ENCODE results near the gene OR13J1. TPM values are rescaled to one million over a fixed set of nuclear protein-coding genes. Genes with fewer than 3 reads are reported as not detected.

Gene OR13J1
- polyA plus RNA-seq, 3 donors = 0.06 to 0.22 TPM; not detected in 1

DNA sequence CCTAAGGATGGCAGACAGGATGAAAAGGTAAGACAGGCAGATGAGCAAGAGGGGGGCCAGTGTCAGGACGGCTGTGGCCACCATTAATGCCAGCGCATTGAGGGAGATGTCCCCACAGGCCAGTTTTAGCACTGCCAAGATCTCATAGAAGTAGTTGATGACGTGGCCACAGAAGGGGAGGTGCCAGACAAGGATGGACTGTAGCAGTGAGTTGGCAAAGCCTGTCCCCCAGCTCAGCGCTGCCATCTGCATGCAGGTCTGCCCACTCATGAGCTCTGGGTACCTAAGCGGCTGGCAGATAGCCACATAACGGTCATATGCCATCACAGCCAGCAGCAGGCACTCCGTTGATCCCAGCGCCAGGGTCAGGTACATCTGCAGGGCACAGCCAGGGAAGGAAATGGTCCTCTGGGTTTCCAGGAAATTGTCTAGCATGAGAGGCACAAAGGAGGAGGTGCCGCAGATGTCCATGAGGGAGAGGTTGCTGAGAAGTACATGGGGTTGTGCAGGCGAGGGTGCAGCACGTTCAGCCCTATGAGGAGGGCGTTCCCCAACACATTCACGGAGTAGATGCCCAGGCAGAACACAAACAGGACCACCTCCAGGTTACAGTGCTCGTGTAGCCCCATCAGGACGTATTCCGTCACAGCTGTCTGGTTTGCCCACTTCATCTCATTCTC is 10.8 kb downstream of the OR13J1 start:
- no peak for DNase-seq

- DNase-seq = no peak
These were observed 11.7 kb downstream of the OR13J1 start for GRCh38 chr9:35858458-35858857.

- no peak for DNase-seq
These were observed 13.3 kb downstream of the OR13J1 start for GRCh38 chr9:35856882-35857281.

DNA sequence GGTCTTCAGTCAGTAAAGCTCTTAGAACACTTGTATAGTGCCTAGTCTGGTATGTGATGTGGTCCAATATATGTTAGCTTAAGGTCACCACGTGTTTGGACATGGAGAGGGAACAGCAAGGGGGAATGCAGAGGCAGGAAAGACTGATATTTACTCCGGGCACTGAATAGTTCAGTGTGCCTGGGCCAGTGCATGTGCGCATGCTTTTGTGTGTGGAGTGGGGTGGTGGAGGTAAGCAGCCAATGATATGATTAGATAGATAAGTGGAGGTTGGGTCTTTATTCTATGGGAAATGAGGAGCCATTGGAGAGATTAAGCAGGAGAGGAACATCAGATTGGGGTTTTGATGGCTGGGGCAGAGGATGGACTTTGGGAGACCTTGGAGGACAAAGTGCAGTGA is 14.0 kb downstream of the OR13J1 start:
- DNase-seq = no peak

- DNase-seq = no peak
These were observed 16.0 kb downstream of the OR13J1 start for GRCh38 chr9:35854091-35854762.

DNA sequence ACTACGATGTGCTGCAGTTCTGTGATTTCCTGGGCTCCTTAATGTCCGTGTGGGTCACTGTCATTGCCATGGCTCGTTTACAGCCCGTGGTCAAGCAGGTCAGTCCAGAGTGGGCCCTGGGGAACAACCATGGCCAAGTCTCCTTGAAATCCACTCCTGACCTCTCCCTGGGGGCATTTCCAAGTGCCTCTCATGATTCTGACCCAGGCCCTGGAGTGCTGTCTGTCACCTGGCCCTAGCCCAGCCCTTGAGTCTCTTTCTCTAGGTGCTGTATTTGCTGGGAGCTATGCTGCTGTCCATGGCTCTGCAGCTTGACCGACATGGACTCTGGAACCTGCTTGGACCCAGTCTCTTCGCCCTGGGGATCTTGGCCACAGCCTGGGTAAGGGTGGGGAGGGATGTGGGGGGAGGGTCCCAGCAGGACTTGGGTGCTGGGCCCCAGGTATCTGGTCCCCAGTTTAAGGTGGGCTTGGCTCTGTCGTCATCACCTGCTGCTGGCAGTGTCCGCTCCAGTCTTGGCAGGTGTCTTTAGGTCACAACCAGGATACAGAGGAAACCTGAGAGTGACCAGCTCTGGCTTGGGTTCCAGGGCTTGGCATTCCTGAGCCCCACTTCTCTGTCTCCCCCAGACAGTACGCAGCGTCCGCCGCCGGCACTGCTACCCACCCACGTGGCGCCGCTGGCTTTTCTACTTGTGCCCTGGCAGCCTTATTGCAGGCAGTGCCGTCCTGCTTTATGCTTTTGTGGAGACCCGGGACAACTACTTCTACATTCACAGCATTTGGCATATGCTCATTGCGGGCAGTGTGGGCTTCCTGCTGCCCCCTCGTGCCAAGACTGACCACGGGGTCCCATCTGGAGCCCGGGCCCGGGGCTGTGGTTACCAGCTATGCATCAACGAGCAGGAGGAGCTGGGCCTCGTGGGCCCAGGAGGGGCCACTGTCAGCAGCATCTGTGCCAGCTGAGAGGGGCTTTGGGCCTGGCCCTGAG is 17.0 kb downstream of the OR13J1 start:
- DNase-seq = no peak

GRCh38 chr9:35852267-35852815 is 17.9 kb downstream of the OR13J1 start:
- DNase-seq = no peak

- DNase-seq = no peak
These were observed 22.2 kb downstream of the OR13J1 start for GRCh38 chr9:35847792-35848572.

GRCh38 chr9:35845824-35846771 is 24.1 kb downstream of the OR13J1 start:
- DNase-seq = no peak

DNA sequence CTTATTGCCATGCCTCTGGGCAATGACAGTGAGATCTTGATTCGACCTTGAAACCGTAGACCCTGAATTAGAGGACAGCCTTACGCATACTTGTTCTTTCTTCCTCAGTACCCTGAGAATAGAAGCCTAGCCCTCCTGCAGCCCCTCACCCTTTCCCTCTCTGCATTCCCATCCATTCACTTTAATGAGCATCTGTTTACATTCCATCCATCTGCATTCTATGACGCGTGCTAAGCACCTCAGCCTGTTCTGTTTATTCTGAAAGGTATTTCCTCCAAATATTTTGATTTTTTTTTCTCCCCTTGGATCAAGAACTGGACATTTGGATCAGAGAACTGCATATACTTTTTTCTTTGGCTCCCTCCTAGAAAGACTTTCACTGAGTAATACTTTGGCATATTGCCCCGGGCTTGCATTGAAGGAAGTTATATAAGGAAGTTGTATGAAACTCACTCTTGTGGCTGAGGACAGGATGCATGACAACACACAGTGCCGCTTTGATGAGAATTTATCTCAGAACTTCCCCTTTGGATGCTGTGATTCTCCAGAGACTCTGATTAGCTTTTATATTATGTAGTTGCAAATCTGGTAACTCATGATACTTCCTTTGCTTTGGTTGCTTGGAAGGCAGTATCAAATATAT is 25.5 kb downstream of the OR13J1 start:
- peak; percentile 60 for DNase-seq

DNA sequence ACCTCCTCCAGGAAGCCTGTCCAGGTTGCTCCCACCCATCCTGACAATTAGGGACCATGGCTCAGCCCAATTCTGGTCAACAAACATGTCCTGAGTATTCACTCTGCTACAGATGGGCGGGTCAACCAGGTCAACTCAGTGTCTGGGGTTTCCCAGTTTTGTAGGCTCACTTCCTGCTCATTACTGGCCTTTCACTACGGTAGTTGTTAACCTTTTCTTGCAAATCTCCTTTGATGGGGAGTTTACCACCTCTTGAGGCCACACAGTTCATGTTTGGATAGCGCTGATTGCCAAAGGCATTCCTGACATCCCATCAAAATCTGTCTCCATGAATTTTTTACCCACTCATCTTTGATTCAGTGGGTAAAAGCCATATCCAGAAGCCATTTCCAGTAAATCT is 27.4 kb downstream of the OR13J1 start:
- no peak for DNase-seq

GRCh38 chr9:35842020-35842745 is 28.0 kb downstream of the OR13J1 start:
- no peak for DNase-seq

DNA sequence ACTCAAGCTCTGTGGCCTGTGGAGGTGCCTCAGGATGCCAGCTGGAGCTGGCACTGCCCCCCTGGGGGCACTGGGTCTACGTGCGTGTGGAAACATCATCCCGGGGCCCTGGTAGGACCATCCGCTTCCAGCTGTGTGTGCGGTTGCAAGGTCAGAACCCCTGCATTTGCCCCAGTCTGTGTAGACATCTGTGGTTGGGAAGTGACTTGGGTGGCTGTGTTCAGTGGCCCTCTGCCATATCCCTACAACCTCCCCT is 28.6 kb downstream of the OR13J1 start:
- DNase-seq = no peak

GRCh38 chr9:35840881-35841644 is 29.1 kb downstream of the OR13J1 start:
- DNase-seq = no peak

DNA sequence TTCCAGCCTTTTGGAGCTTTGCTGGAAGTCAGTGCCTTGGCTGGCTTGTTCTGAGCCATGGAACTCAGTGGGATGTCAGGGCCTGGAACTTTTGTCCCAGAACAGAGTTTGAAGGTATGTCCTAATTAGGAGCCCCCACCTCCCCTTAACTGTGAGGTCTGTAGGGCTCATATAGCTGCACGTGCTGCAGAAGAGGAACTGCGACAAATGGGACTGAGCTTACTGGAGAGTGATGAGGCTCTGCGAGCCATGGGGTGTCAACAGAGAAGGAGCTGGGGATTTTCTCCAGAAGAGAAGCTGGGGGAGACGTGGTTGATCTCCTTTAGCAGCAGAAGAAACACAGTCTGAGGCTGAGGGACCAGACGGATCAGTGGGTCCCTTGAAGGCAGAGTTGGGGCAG is 30.3 kb downstream of the OR13J1 start:
- no peak for DNase-seq

GRCh38 chr9:35836595-35836994 is 33.6 kb downstream of the OR13J1 start:
- no peak for DNase-seq

- no peak for DNase-seq
These were observed 34.4 kb downstream of the OR13J1 start for GRCh38 chr9:35835766-35836165.

DNA sequence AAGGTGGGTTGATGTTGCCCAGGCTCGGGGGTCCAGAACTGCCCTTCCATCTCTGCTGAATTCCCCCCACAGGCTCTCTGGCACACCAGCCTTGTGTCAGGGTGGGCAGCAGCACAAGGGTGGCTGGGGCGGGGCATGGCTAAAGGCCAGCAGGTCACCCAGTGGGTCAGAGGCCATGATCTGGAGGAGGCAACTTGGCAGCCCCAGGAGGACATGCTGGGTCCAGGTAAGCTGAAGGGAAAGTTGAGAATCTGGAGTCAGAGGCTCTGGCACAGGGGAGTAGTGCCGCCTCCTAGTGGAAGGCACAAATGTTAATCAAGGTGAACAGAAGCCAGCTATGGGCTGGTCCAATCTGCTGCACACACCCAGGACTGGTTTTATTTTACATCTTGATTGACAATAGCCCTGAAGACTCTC is 35.0 kb downstream of the OR13J1 start:
- DNase-seq = no peak
